ENCODE data around the gene CFAP20DC.

GRCh38 chr3:58973796-58974195 is 76.0 kb downstream of the CFAP20DC start:
- TF ChIP-seq CTCF (IDR thresholded peaks at IDR 0.05; ENCODE audit: poor library complexity) (no peak), EZH2phosphoT487 (IDR thresholded peaks at IDR 0.05; ENCODE audit: low read depth, severe bottlenecking, unreplicated experiment) (no peak)
